Measurements from ENCODE around the gene CCDC43. TPM values are rescaled to one million over a fixed set of nuclear protein-coding genes. Genes with fewer than 3 reads are reported as not detected.
A peak's percentile ranks its signal among the peaks of the same experiment; 100 is the strongest.

CCDC43 gene
- total and polyA plus RNA-seq, 2 of the 13 experiments (the other 11 are each of a cell fraction or from before 2014, with no cell fraction given) = 17.5 to 94.8 TPM

DNA sequence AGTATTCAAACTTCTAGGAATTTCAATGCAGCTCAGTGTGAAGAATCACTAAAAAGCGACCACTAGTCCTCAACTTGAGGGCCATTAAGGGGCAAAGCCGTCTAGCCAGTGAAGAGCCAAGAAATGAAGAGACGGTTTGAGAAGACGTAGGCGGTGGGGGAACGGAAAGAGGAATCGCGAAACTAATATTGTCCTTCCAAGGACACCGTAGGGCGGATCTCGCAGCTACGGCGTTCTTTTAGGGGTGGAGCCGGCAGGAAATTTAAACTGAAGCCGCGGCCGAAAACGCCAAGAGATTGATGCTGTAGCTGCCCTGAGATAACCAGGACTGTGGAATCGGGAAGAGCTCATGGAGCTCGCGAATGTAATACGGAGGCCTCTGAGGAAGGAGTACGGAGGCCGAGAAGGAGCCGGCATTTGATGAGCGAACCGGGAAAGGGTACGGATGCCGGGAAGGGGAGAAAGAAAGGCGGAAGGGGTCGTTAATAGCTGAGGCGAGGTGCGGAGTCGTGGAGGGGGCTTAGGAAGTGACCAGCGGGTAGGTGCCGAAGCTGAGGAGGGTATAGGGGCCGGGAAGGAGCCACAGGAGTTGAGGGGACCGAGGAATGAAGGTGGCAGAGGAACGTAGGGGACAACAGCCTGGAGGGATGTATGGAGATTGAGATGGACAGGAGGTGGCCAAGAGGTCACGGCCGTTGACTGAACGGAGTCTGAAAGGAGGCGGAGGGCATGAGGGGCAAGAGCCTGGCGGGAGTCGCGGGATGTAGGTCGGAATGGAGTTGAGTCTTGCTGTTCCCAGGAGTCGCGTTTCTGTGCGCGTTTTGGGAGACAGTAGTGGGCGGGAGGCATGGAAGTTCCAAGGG is 19.1 kb upstream of the CCDC43 start, which contains the start of gene DBF4B (continued):
- peak; percentile 99 for TF ChIP-seq KDM5A (IDR thresholded peaks at IDR 0.05; ENCODE audit: borderline replicate concordance, low read length)
- no peak for TF ChIP-seq RFX1 (IDR thresholded peaks at IDR 0.05)
- no peak for TF ChIP-seq BHLHE40 (IDR thresholded peaks at IDR 0.05; ENCODE audit: low read length)
- TF ChIP-seq ZNF230 (CRISPR knock-in tag; IDR thresholded peaks at IDR 0.05) = 0 out of 2 replicates have a peak, but pooled peaks have one; percentile 55
- TF ChIP-seq SATB2 (CRISPR knock-in tag; IDR thresholded peaks at IDR 0.05) = no peak
- TF ChIP-seq ZNF574 (CRISPR knock-in tag; IDR thresholded peaks at IDR 0.05) = peak; percentile 83
- TF ChIP-seq PHF5A (CRISPR knock-in tag; IDR thresholded peaks at IDR 0.05; ENCODE audit: low read depth, unreplicated experiment) = no peak
- peak; percentile 57; the same call in 1 of the 2 replicates for TF ChIP-seq ARNTL (CRISPR knock-in tag; IDR thresholded peaks at IDR 0.05)
- no peak for TF ChIP-seq PLSCR1 (CRISPR knock-in tag; IDR thresholded peaks at IDR 0.05; ENCODE audit: borderline replicate concordance)
- no peak for TF ChIP-seq ZNF567 (CRISPR knock-in tag; IDR thresholded peaks at IDR 0.05; ENCODE audit: borderline replicate concordance)
- TF ChIP-seq TGIF2 (CRISPR knock-in tag; IDR thresholded peaks at IDR 0.05) = peak; percentile 97
- no peak for TF ChIP-seq ZNF7 (CRISPR knock-in tag; IDR thresholded peaks at IDR 0.05)
- no peak for TF ChIP-seq IKZF4 (CRISPR knock-in tag; IDR thresholded peaks at IDR 0.05; ENCODE audit: borderline replicate concordance, low read depth, not compliant biosample characterization)
- peak; percentile 31; the same call in 1 of the 2 replicates for TF ChIP-seq ZNF281 (CRISPR knock-in tag; IDR thresholded peaks at IDR 0.05; ENCODE audit: borderline replicate concordance)
- peak; percentile 62 to 74; a peak in 2 of 4 replicates for TF ChIP-seq HMGXB4 (CRISPR knock-in tag; IDR thresholded peaks at IDR 0.05; ENCODE audit: borderline replicate concordance in 1 of 2, low read depth in 1 of 2)
- TF ChIP-seq ZNF446 (CRISPR knock-in tag; IDR thresholded peaks at IDR 0.05) = no peak
- TF ChIP-seq ZNF354B (CRISPR knock-in tag; IDR thresholded peaks at IDR 0.05) = peak; percentile 66; the same call in 1 of the 2 replicates
- peak; percentile 89; the same call in 1 of the 2 replicates for TF ChIP-seq NFKB2 (CRISPR knock-in tag; IDR thresholded peaks at IDR 0.05; ENCODE audit: borderline replicate concordance)
- TF ChIP-seq, protein P1, sequence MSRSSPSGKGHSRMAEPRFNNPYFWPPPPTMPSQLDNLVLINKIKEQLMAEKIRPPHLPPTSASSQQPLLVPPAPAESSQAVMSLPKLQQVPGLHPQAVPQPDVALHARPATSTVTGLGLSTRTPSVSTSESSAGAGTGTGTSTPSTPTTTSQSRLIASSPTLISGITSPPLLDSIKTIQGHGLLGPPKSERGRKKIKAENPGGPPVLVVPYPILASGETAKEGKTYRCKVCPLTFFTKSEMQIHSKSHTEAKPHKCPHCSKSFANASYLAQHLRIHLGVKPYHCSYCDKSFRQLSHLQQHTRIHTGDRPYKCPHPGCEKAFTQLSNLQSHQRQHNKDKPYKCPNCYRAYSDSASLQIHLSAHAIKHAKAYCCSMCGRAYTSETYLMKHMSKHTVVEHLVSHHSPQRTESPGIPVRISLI (CRISPR knock-in tag; IDR thresholded peaks at IDR 0.05; ENCODE audit: borderline replicate concordance) = peak; percentile 45; the same call in 1 of the 2 replicates
